HG03196 (cell line): ENCODE measurements around the gene ZDHHC14.
"Not testable (repeated sequence)": the region's sequence is repeated elsewhere in the genome, so short reads cannot be mapped to it uniquely, and the experiment has no call there.

Experiments
- ATAC-seq: cut with Tn5 transposase; IDR thresholded peaks from one replicate; pipeline ENCODE4 v1.9.1; 2021; ENCODE audit not compliant: unreplicated experiment

ZDHHC14 gene

GRCh38 chr6:157402996-157403685, 22.2 kb downstream of the ZDHHC14 start:
- no peak for ATAC-seq

GRCh38 chr6:157403686-157404051, 22.7 kb downstream of the ZDHHC14 start:
- no peak for ATAC-seq

- no peak for ATAC-seq
These were observed 25.0 kb downstream of the ZDHHC14 start for GRCh38 chr6:157405986-157406385.

- ATAC-seq, result no peak
These were observed 25.7 kb downstream of the ZDHHC14 start for GRCh38 chr6:157406661-157407060.

- ATAC-seq, result no peak
These were observed 26.7 kb downstream of the ZDHHC14 start for GRCh38 chr6:157407646-157408045.

- ATAC-seq, result not testable (repeated sequence)
These were observed 27.4 kb downstream of the ZDHHC14 start for GRCh38 chr6:157408427-157408826.

- ATAC-seq, result no peak
These were observed 29.1 kb downstream of the ZDHHC14 start for GRCh38 chr6:157410045-157410444.

GRCh38 chr6:157411368-157411767, 30.4 kb downstream of the ZDHHC14 start:
- ATAC-seq, result no peak

GRCh38 chr6:157412791-157413190, 31.8 kb downstream of the ZDHHC14 start:
- no peak for ATAC-seq

GRCh38 chr6:157420497-157420896, 39.5 kb downstream of the ZDHHC14 start:
- no peak for ATAC-seq

GRCh38 chr6:157424491-157425020, 43.6 kb downstream of the ZDHHC14 start:
- ATAC-seq, result no peak

GRCh38 chr6:157427969-157428368, 47.0 kb downstream of the ZDHHC14 start:
- no peak for ATAC-seq

- ATAC-seq, result no peak
These were observed 47.6 kb downstream of the ZDHHC14 start for GRCh38 chr6:157428427-157429202.

- no peak for ATAC-seq
These were observed 48.3 kb downstream of the ZDHHC14 start for GRCh38 chr6:157429248-157429647.

- no peak for ATAC-seq
These were observed 49.8 kb downstream of the ZDHHC14 start for GRCh38 chr6:157430834-157431233.

GRCh38 chr6:157432231-157432891, 51.4 kb downstream of the ZDHHC14 start:
- ATAC-seq, result no peak

- no peak for ATAC-seq
These were observed 51.9 kb downstream of the ZDHHC14 start for GRCh38 chr6:157432892-157433265.

GRCh38 chr6:157433678-157434081, 52.7 kb downstream of the ZDHHC14 start:
- ATAC-seq, result no peak

- ATAC-seq, result no peak
These were observed 53.5 kb downstream of the ZDHHC14 start for GRCh38 chr6:157434349-157435033.

- no peak for ATAC-seq
These were observed 55.4 kb downstream of the ZDHHC14 start for GRCh38 chr6:157436219-157436943.

- no peak for ATAC-seq
These were observed 56.0 kb downstream of the ZDHHC14 start for GRCh38 chr6:157436944-157437336.
